WTC11 (cell line): Measurements from ENCODE around the gene SPOCK1.

Experiments used
- AFF4 ChIP-seq: sonication (generic); formaldehyde crosslinking; IDR thresholded peaks from 2 replicates; pipeline ENCODE4 v1.8.1; 2023; ENCODE audit warnings: mild to moderate bottlenecking, missing genetic modification reagents, borderline replicate concordance
- CTCF ChIP-seq: fragments of 200-600 bp; IDR thresholded peaks from 2 replicates; pipeline ENCODE4 v1.8.0; 2022; ENCODE audit warnings: antibody characterized with exemption
- FOXJ3 ChIP-seq: sonication (generic); formaldehyde crosslinking; IDR thresholded peaks from 2 replicates; pipeline ENCODE4 v1.9.0; 2021; ENCODE audit warnings: missing genetic modification reagents, mild to moderate bottlenecking, borderline replicate concordance
- PRDM15 ChIP-seq: sonication (generic); formaldehyde crosslinking; IDR thresholded peaks from 2 replicates; pipeline ENCODE4 v1.8.0; 2022; ENCODE audit warnings: missing genetic modification reagents
- TEAD4 ChIP-seq: sonication (generic); formaldehyde crosslinking; IDR thresholded peaks from 2 replicates; pipeline ENCODE4 v1.8.0; 2022; ENCODE audit warnings: mild to moderate bottlenecking, missing genetic modification reagents
- USF2 ChIP-seq: sonication (generic); formaldehyde crosslinking; IDR thresholded peaks from 2 replicates; pipeline ENCODE4 v1.8.1; 2023; ENCODE audit warnings: mild to moderate bottlenecking, missing genetic modification reagents, moderate library complexity
- ZNF396 ChIP-seq: fragments of 250-450 bp; sonication (Bioruptor Pico); IDR thresholded peaks from 2 replicates; pipeline ENCODE4 v1.8.0; 2021; ENCODE audit warnings: mild to moderate bottlenecking, moderate library complexity, borderline replicate concordance

GRCh38 chr5:137389042-137389441, 110.1 kb downstream of the SPOCK1 start:
- TF ChIP-seq CTCF (no peak), FOXJ3 (CRISPR knock-in tag) (no peak), AFF4 (CRISPR knock-in tag) (no peak), TEAD4 (no peak), USF2 (no peak), PRDM15 (CRISPR knock-in tag) (no peak), ZNF396 (CRISPR knock-in tag) (no peak)
